ENCODE measurements around the gene CLEC16A.
A peak's percentile ranks its signal among the peaks of the same experiment; 100 is the strongest.
"Not testable (repeated sequence)": the region's sequence is repeated elsewhere in the genome, so short reads cannot be mapped to it uniquely, and the experiment has no call there.

The CLEC16A gene

DNA sequence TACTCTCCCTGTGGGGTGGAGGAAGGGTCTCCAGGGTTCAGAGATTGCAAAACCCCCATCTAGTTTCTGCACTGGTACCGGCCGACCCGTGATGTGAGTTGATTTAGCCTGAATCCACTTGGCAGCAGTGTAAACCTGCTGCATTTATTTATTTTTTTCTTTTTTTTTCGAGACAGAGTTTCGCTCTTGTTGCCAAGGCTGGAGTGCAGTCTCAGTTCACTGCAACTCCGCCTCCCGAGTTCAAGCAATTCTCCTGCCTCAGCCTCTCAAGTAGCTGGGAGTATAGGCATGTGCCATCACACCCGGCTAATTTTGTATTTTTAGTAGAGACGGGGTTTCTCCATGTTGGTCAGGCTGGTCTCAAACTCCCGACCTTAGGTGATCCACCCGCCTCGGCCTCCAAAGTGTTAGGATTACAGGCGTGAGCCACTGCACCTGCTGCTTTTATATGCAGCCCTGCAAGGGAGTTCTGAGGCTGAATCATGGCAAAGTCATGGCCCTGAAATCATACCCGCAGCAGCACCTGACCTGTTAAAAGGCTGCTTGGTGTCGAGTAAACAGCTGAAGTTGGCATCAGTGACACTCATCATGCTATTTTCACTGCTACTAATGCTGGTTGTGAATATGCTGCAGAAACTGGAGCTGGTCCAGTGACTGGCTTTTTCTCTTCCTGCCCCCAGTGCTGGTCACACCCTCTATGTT, 23.5 kb upstream of the CLEC16A start:
- DNase-seq: no peak

DNA sequence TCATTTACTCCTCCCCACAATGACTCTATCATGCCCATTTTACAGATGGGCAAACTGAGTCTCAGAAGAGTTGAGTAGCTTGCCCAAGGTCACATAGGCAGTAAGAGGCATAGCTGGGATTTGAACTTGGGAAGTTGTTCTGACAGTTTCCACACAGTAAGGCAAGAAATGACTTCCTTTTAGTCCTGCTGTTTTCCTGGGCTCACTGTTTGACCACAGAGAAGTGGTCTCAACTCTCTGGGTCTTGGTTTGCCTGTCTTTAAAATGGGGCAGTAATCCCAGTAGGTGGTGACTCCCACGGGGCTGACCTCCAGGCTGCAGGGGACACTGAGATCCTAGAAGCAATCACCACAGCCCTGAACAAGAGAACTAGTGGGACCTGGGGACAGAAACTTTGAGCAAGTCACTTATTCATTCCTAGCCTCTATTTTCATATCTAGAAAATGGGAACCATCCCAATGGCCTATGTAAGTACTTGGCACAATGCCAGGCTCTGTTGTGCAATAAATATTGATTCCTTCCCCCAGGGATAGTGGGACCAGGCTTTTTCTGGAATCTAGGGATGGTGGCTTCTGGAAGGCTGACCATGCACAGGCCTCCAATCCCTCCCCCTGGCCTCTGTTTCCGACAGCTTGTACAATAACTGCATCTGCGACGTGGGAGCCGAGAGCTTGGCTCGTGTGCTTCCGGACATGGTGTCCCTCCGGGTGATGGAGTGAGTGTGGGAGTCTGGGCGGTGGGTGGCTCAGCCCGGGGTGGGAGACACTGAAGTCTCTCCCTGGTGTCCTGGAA, 22.6 kb upstream of the CLEC16A start:
- DNase-seq: no peak
- TF ChIP-seq POLR2A (IDR thresholded peaks at IDR 0.05; ENCODE audit: low read length) (no peak), GATA1 (IDR thresholded peaks at IDR 0.05; ENCODE audit: low read depth, low read length) (no peak)

More for the DNA sequence above, 23.5 kb upstream of the CLEC16A start:
- TF ChIP-seq GATA1 (IDR thresholded peaks at IDR 0.05; ENCODE audit: low read depth, low read length) (no peak), POLR2A (IDR thresholded peaks at IDR 0.05; ENCODE audit: low read length) (no peak)

DNA sequence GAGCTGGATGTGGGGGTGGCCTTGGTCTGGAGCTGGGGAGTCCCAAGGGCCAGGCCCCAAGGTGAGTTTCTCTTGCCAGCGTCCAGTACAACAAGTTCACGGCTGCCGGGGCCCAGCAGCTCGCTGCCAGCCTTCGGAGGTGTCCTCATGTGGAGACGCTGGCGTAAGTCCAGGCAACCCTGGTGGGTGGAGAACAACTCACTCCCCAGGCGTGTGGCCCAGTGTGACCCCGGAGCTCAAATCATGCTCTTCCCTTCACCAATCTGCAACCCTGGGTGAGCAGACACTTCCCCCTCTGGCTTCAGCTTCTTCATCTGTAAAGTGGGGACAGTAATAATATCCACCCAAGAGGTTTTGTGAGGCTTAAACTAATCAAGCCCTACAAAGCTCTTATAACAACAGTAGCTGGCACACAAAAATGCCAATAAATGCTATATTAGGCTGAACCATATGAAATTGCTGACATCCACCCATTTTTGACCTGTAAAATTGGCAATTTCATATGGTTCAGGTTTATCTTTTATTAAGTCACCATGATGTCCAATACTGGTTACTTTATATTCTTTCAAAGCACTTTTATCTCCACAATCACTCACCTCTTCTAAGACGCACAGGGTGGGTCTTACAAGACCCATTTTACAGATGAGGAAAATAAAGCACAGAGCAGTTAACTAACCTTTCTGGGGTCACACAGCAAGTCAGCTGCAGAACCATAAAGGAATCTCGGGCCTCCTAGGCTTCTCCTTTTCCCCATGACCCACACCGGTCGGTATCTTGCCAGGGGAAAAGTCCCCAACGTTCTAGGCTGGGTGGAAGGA, 21.8 kb upstream of the CLEC16A start:
- DNase-seq: peak in 1 of 2 experiments; percentile 19
- TF ChIP-seq GATA1 (IDR thresholded peaks at IDR 0.05; ENCODE audit: low read depth, low read length): no peak
- no peak for TF ChIP-seq POLR2A (IDR thresholded peaks at IDR 0.05; ENCODE audit: low read length)

DNA sequence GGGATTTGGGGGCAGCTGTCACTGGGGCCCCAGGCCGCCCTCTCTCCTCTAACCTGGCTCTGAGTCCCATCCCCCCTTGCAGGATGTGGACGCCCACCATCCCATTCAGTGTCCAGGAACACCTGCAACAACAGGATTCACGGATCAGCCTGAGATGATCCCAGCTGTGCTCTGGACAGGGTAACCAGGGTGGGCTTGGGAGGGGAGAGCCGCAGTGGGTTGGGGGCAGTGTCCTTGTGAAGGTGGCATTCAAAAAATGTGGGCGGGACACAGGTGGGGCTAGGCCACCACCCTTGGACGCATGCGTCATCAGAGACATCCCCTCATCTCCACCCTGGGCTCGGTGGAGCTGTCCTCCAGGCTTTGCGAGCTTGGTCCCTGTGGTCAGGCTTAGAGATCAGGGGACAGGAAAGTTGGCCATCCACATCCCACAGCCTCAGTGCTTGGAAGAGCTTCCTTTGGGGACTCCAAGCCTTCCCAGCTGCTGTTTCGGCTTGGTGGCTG, 21.2 kb upstream of the CLEC16A start:
- no peak for DNase-seq
- no peak for TF ChIP-seq GATA1 (IDR thresholded peaks at IDR 0.05; ENCODE audit: low read depth, low read length)
- no peak for TF ChIP-seq POLR2A (IDR thresholded peaks at IDR 0.05; ENCODE audit: low read length)

DNA sequence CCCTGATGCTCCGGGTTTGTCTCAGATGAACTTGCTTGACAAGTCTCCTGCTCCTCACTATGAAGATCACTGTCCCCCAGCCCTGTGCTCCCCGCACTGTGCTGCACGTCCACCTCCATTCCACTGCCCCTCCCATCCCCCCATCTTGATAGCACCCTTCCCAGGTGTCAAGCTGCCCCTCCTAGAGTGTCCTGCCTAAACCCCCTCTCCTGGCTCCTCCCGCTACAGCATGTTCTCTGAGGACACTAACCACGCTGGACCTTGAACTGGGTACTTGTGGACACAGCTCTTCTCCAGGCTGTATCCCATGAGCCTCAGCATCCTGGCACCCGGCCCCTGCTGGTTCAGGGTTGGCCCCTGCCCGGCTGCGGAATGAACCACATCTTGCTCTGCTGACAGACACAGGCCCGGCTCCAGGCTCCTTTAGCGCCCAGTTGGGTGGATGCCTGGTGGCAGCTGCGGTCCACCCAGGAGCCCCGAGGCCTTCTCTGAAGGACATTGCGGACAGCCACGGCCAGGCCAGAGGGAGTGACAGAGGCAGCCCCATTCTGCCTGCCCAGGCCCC, 20.6 kb upstream of the CLEC16A start:
- no peak for TF ChIP-seq GATA1 (IDR thresholded peaks at IDR 0.05; ENCODE audit: low read depth, low read length)
- TF ChIP-seq POLR2A (IDR thresholded peaks at IDR 0.05; ENCODE audit: low read length): no peak

DNA sequence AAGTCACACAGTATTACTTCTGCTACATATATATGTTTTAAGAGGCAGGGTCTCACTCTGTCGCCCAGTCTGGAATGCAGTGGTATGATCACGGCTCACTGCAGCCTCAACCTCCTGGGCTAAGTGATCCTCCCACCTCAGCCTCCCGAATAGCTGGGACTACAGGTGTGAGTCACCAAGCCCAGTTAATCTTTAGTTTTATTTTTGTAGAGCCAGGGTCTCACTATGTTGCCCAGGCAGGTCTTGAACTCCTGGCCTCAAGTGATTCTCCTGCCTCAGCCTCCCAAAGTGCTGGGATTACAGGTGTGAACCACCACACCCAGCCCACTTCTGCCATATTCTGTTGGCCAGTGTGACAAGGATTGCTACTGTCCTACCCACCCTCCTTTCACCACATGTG, 19.1 kb upstream of the CLEC16A start:
- DNase-seq: not testable (repeated sequence)

More for the DNA sequence above, 20.6 kb upstream of the CLEC16A start:
- DNase-seq: no peak

DNA sequence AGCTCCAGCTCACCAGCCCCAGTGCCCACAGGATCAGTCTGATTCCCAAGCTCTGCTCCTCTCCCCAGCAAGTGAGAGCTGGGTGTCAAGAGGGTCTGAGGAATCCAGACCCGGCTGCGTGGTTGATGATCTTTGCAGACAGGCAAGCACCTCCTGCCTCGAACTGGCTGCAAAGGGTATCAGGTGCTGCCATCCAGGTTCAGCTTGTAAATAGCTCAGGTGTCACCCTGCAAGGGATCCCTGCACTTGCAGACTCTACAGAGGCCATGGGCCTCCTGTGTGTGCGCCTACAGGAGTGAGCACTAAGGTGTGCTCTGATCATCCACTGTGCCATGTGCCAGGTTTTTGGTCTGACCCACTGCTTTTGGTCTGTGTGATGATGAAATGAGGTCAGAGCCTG, 18.3 kb upstream of the CLEC16A start:
- DNase-seq: no peak
- no peak for TF ChIP-seq GATA1 (IDR thresholded peaks at IDR 0.05; ENCODE audit: low read depth, low read length)
- TF ChIP-seq POLR2A (IDR thresholded peaks at IDR 0.05; ENCODE audit: low read length): no peak

DNA sequence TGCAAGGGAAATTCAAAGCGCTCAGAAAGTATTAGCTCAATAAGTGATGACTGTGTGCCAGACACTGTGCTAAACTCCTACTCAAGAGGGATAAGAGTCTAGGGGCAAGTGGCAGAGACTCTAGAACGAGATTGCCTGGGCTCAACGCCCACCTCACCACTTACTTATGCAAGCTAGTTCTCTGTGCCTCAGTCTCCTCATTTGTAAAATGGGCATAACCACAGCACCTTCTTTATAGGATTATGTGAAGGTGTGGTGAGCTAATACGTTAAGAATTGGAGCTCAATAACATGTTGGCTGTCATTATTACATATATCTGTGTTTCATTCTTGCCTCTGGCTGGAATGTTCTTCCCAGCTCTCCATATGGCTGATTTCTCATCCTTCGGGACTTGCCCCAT, 17.5 kb upstream of the CLEC16A start:
- no peak for DNase-seq
- TF ChIP-seq GATA1 (IDR thresholded peaks at IDR 0.05; ENCODE audit: low read depth, low read length) (no peak), POLR2A (IDR thresholded peaks at IDR 0.05; ENCODE audit: low read length) (no peak)

DNA sequence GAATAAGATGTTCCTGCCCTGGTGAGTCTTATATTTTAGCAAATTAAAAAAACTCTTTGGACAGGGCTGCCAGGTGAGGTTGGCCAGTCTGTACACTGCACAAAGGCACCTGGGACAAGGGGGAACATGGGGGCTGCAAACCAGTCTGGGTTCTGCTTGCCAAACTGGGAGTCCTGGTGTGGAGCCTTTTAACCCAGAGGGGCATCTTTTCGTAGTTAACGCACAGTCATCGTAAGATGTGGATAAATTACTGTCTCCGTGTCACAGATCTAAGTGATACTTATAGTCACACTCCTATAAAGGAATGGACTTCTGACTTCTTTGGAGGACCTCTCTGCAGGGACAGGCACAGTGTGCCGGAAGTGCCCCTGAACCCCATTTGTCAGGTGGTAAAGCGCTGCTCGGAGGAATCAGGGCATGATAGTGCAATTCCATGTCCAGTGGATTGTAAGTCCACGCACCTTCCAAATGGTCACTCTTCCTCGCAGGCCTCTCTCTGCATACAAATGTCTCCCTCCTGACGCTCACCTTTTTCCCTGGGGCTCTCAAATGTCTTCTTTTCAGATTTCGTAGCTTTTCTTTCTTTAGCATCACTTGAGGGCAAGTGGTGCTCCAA, 16.8 kb upstream of the CLEC16A start:
- no peak for DNase-seq
- TF ChIP-seq POLR2A (IDR thresholded peaks at IDR 0.05; ENCODE audit: low read length) (no peak), GATA1 (IDR thresholded peaks at IDR 0.05; ENCODE audit: low read depth, low read length) (no peak)

DNA sequence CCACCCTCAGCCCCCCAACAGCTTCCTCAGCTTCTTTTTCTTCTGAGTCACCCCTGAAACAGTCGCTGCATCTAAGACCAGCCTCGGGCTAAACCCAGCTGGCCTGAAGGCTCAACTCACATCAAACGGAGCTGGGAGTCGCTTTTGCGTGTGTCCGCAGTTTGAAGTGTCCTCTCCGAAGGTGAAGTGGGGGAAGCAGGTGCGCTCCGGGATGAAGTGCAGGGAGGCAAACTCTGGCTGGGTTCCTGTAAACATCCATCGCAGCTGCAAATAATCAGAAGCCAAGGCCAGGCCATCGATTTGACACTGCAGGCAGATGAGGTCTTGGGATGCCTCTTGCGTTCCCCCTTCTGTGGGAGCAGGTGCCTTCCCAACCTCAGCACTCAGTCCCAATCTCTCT, 15.3 kb upstream of the CLEC16A start:
- not testable (repeated sequence) for DNase-seq

DNA sequence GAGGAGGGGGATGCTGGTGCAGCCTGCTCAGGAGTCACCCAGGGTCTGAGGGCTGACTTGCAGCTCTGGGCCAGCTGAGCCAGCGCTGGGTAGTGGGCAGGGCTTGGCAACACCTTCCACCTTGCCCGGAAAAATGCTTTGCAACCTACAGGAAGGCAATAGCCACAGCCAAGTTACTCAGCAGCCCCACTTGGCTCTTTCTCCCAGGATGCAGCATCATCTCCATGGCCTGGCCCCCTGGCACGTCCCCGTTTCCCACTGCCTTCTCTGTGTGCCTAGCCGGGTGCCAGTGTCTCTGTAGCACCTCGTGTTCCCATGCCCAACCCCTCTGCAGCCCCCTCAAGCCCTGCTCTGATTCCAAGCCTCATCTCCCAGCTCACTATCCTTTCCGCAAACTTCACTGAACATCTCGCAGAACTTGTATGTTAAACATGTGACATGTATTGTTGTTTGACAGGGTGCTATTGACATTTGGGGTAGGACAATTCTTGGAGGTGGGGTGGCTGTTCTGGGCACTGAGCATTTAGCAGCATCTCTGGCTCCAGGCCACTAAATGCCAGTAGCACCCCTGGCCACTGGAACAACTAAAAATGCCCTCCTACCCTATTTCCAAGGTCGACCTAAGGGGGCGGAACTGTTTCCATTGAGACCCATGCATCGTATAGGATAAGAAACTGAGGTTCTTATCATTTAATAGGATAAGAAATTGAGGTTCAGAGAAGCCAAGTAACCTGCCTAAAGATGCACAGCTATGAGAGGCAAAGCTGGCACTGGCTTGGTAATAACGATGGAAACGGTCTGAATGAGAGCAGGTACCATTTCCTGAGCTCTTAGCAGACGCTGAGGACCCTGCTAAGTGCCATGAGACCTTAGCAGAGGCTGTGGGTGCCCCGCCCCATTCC, 14.3 kb upstream of the CLEC16A start:
- DNase-seq: no peak
- TF ChIP-seq POLR2A (IDR thresholded peaks at IDR 0.05; ENCODE audit: low read length) (no peak), GATA1 (IDR thresholded peaks at IDR 0.05; ENCODE audit: low read depth, low read length) (no peak)

DNA sequence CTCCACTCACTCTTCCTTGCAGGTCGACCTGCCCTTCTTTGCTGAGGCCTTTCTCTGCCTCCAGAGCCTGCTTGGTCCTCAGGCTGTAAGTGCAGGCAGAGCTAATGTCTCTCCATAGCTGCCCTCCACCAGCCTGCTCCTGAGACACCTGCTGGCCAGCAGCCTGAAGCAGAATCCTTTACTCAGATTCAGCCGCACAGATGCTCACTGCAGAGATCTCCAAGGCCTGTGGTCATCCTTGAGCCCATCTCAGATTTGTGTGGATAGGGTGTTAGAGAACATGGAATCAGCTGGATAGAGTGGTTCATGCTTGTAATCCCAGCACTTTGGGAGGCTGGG, 13.6 kb upstream of the CLEC16A start:
- DNase-seq: no peak
- no peak for TF ChIP-seq POLR2A (IDR thresholded peaks at IDR 0.05; ENCODE audit: low read length)
- no peak for TF ChIP-seq GATA1 (IDR thresholded peaks at IDR 0.05; ENCODE audit: low read depth, low read length)

DNA sequence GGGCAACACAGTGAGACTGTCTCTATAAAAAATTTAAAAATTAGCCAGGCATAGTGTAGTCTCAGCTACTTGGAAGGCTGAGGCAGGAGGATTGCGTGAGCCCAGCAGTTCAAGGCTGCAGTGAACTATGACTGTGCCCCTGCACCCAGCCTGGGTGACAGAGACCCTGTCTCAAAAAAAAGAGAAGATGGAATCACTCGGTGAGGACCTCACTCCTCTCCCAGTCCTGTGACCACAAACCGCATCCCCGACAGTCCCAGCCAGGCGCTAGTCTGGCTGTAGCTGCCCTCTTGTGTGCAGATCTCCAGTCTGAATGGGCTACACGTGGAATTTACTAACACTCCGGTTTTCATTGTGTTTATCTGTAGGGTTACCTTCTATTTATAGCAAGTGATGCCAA, 13.2 kb upstream of the CLEC16A start:
- no peak for DNase-seq
- no peak for TF ChIP-seq POLR2A (IDR thresholded peaks at IDR 0.05; ENCODE audit: low read length)
- TF ChIP-seq GATA1 (IDR thresholded peaks at IDR 0.05; ENCODE audit: low read depth, low read length): no peak
